Esophagus squamous epithelium (tissue), 4 donors: Measurements from ENCODE around the gene TTC28.

ENCODE experiments used
- POLR2A ChIP-seq, 4 donors: fragments of 450-650 bp; IDR thresholded peaks; one replicate each; pipeline ENCODE4 v1.6.1; 2017; ENCODE audit warnings: antibody characterized with exemption in 4 of 4, mild to moderate bottlenecking in 4 of 4, moderate library complexity in 3 of 4
- TF ChIP-seq, protein P1 (sequence below), 6 experiments: fragments of 450-650 bp in 4 of 6; fragments of 200-600 bp in 2 of 6; sonication (generic) in 2 of 6; IDR thresholded peaks; one replicate each; pipeline ENCODE4 v1.5.1; 2016 to 2019; ENCODE audit warnings: antibody characterized with exemption in 6 of 6, mild to moderate bottlenecking in 4 of 6, moderate library complexity in 4 of 6

DNA sequence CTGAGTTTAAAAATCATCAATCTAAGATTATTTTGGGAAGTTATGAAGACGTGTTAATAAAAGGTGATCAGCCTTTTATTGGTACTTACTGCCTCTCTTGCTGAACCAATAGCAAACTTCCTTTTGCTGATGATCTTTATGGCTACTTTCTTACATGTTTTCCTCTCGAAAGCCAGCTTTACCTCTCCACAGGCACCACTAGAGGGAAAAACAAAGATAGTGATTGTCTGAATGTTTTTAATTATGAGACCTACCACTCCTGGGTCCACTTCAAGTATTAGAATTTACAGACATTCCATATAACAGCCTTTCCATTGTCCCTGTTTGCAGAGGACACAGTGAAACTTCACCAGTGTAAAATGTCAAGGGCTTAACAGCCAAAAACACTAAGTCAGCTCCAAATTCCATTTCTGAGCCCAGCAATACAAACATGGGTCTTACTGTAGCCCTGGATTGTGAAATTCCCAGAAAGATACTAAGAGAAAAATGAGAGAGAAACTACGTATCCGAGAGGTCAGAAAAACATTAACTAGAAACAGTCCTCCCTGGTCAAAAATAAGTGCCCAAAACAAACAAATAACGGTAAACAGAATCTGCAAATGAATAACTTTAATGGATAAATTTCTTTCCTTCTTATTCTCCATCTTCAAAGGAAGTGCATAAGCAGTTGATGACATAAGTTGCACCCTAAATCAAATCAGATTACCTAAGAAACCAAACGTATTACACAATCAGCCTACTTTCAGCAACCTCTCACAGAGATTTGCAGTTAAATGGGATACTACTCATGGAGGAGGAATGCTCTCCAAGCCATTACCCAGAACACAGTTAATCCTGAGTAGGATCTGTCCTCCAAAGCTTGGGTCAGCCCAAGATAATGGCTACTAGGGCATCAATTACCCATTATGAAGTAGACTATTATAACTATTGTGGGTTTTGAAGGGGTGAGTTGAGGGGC lies 32.5 kb upstream of the TTC28 start:
- TF ChIP-seq, protein P1, sequence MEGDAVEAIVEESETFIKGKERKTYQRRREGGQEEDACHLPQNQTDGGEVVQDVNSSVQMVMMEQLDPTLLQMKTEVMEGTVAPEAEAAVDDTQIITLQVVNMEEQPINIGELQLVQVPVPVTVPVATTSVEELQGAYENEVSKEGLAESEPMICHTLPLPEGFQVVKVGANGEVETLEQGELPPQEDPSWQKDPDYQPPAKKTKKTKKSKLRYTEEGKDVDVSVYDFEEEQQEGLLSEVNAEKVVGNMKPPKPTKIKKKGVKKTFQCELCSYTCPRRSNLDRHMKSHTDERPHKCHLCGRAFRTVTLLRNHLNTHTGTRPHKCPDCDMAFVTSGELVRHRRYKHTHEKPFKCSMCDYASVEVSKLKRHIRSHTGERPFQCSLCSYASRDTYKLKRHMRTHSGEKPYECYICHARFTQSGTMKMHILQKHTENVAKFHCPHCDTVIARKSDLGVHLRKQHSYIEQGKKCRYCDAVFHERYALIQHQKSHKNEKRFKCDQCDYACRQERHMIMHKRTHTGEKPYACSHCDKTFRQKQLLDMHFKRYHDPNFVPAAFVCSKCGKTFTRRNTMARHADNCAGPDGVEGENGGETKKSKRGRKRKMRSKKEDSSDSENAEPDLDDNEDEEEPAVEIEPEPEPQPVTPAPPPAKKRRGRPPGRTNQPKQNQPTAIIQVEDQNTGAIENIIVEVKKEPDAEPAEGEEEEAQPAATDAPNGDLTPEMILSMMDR (IDR thresholded peaks at IDR 0.05), result no peak
- no peak for TF ChIP-seq POLR2A (IDR thresholded peaks at IDR 0.05)
